Neural cell (in vitro differentiated cells): Measurements from ENCODE around the gene PHGDH. TPM values are rescaled to one million over a fixed set of nuclear protein-coding genes. Genes with fewer than 3 reads are reported as not detected.

Source experiments
- H2AFZ ChIP-seq: fragments of 200-600, 300-800 bp; sonication (generic), shearing (Covaris generic); 2 replicates; pipeline ENCODE4 v1.6.0; 2014; ENCODE audit warnings: low read depth, mild to moderate bottlenecking, antibody characterized with exemption, low read length, moderate library complexity
- H3F3A ChIP-seq: fragments of 200-600 bp; shearing (Covaris generic); 2 replicates; pipeline ENCODE4 v1.6.1; 2016; ENCODE audit warnings: mild to moderate bottlenecking, moderate library complexity, mixed read lengths, antibody characterized with exemption, low read length; ENCODE audit not compliant: insufficient read depth, poor library complexity, severe bottlenecking
- H3K27ac ChIP-seq: fragments of 200-600, 300-800 bp; sonication (generic), shearing (Covaris generic); 2 replicates; pipeline ENCODE4 v1.5.1; 2014; ENCODE audit warnings: mild to moderate bottlenecking, low read length, moderate library complexity
- H3K27me3 ChIP-seq: fragments of 300-800, 200-600 bp; sonication (generic), shearing (Covaris generic); 2 replicates; pipeline ENCODE4 v1.6.0; 2014; ENCODE audit warnings: mild to moderate bottlenecking, low read depth, low read length, moderate library complexity; ENCODE audit not compliant: insufficient read depth
- H3K36me3 ChIP-seq: fragments of 300-800, 200-600 bp; sonication (generic), shearing (Covaris generic); 2 replicates; pipeline ENCODE4 v1.5.1; 2014; ENCODE audit warnings: mild to moderate bottlenecking, antibody characterized with exemption, low read length, moderate library complexity; ENCODE audit not compliant: insufficient read depth
- H3K4me2 ChIP-seq: fragments of 300-800, 200-600 bp; sonication (generic), shearing (Covaris generic); 2 replicates; pipeline ENCODE4 v1.6.0; 2014; ENCODE audit warnings: mild to moderate bottlenecking, low read length
- H3K4me3 ChIP-seq: fragments of 300-800, 200-600 bp; sonication (generic), shearing (Covaris generic); 2 replicates; pipeline ENCODE4 v1.5.1; 2014; ENCODE audit warnings: mild to moderate bottlenecking, low read length, moderate library complexity
- H3K79me2 ChIP-seq: fragments of 200-600 bp; shearing (Covaris generic); replicated peaks from 2 replicates; pipeline ENCODE4 v1.6.0; 2014; ENCODE audit warnings: mild to moderate bottlenecking, low read length, moderate library complexity; ENCODE audit not compliant: insufficient read depth
- H3K9ac ChIP-seq: fragments of 300-800, 200-600 bp; sonication (generic), shearing (Covaris generic); 2 replicates; pipeline ENCODE4 v1.6.1; 2016; ENCODE audit warnings: mild to moderate bottlenecking, low read length, mixed read lengths
- H3K9me2 ChIP-seq: fragments of 200-600 bp; shearing (Covaris generic); 2 replicates; pipeline ENCODE4 v1.6.1; 2016; ENCODE audit warnings: mild to moderate bottlenecking, low read length, mixed read lengths; ENCODE audit not compliant: insufficient read depth
- H3K9me3 ChIP-seq: fragments of 200-600, 300-800 bp; sonication (generic), shearing (Covaris generic); 2 replicates; pipeline ENCODE4 v1.6.1; 2016; ENCODE audit warnings: mild to moderate bottlenecking, mixed run types, low read length, moderate library complexity, mixed read lengths
- H4K20me1 ChIP-seq: fragments of 200-600 bp; shearing (Covaris generic); 2 replicates; pipeline ENCODE4 v1.6.1; 2016; ENCODE audit warnings: mild to moderate bottlenecking, mixed run types; ENCODE audit not compliant: insufficient read depth
- CTCF ChIP-seq: fragments of 450-650 bp; IDR thresholded peaks from 2 replicates; pipeline ENCODE4 v1.5.1; 2014; ENCODE audit warnings: antibody characterized with exemption, mild to moderate bottlenecking, moderate library complexity; ENCODE audit not compliant: poor library complexity, severe bottlenecking
- EP300 ChIP-seq: fragments of 450-650 bp; conservative IDR thresholded peaks from 2 replicates; pipeline ENCODE4 v1.6.1; 2014; ENCODE audit warnings: antibody characterized with exemption, mild to moderate bottlenecking, moderate library complexity; ENCODE audit not compliant: poor library complexity, severe bottlenecking
- EZH2 ChIP-seq: fragments of 200-600, 300-800 bp; shearing (Covaris generic), sonication (generic); IDR thresholded peaks from 2 replicates; pipeline ENCODE4 v1.6.1; 2014; ENCODE audit warnings: antibody characterized with exemption, low read length, borderline replicate concordance, mild to moderate bottlenecking; ENCODE audit not compliant: insufficient read depth, poor library complexity, severe bottlenecking
- MXI1 ChIP-seq: fragments of 450-650 bp; conservative IDR thresholded peaks from 2 replicates; pipeline ENCODE4 v1.6.1; 2014; ENCODE audit warnings: antibody characterized with exemption, mild to moderate bottlenecking; ENCODE audit not compliant: poor library complexity, severe bottlenecking
- POLR2AphosphoS5 ChIP-seq: IDR thresholded peaks from 2 replicates; pipeline ENCODE4 v1.6.1; 2012
- REST ChIP-seq: IDR thresholded peaks from 2 replicates; pipeline ENCODE4 v1.6.1; 2012; ENCODE audit warnings: borderline replicate concordance
- SMC3 ChIP-seq: fragments of 450-650 bp; conservative IDR thresholded peaks from 2 replicates; pipeline ENCODE4 v1.6.1; 2014; ENCODE audit warnings: antibody characterized with exemption, mild to moderate bottlenecking, moderate library complexity; ENCODE audit not compliant: poor library complexity
- TAF1 ChIP-seq: IDR thresholded peaks from 2 replicates; pipeline ENCODE4 v1.6.1; 2012; ENCODE audit warnings: low read depth
- polyA plus RNA-seq: library from polyadenylated mRNA; depleted of rRNA; stranded (reverse); fragments of >200 nt; gene quantifications from 2 replicates; pipeline ENCODE4 v1.2.3, GENCODE V29; 2014

Gene PHGDH
- polyA plus RNA-seq, 1 donor from 2014 or later = 11.8 TPM

- H3K27ac ChIP-seq = no peak overlapping the region
- peaks cover 28% of the 10 kb centered on the region for H3K79me2 ChIP-seq
- H3K36me3 ChIP-seq = no peaks in the 10 kb centered on the region
- peak overlapping the region; percentile 87 for H3K4me3 ChIP-seq
- TF ChIP-seq POLR2AphosphoS5 = peak; percentile 15
- TF ChIP-seq MXI1 = peak; percentile 75
- no peak for TF ChIP-seq TAF1
- H3K9ac ChIP-seq = peak overlapping the region; percentile 51
- no peaks in the 10 kb centered on the region for H3F3A ChIP-seq
- no peaks in the 10 kb centered on the region for H3K9me3 ChIP-seq
- H3K4me2 ChIP-seq = peak overlapping the region; percentile 40
- H3K27me3 ChIP-seq = no peaks in the 10 kb centered on the region
- no peaks in the 10 kb centered on the region for H3K9me2 ChIP-seq
- no peaks in the 10 kb centered on the region for H4K20me1 ChIP-seq
- peak overlapping the region; percentile 43 for H2AFZ ChIP-seq
These were observed 756 bp downstream of the PHGDH start for GRCh38 chr1:119712342-119713038.

- peak; percentile 25 for TF ChIP-seq MXI1
- TF ChIP-seq SMC3 = no peak
- no peak for TF ChIP-seq POLR2AphosphoS5
- peak overlapping the region; percentile 51 for H3K9ac ChIP-seq
- H3K27ac ChIP-seq = no peak overlapping the region
- H2AFZ ChIP-seq = no peak overlapping the region
- H4K20me1 ChIP-seq = no peaks in the 10 kb centered on the region
- H3K27me3 ChIP-seq = no peaks in the 10 kb centered on the region
- peak overlapping the region; percentile 87 for H3K4me3 ChIP-seq
- H3K79me2 ChIP-seq = peaks cover 35% of the 10 kb centered on the region
- H3K9me3 ChIP-seq = no peaks in the 10 kb centered on the region
- peak overlapping the region; percentile 13 for H3K4me2 ChIP-seq
- no peaks in the 10 kb centered on the region for H3K36me3 ChIP-seq
- H3K9me2 ChIP-seq = no peaks in the 10 kb centered on the region
- no peaks in the 10 kb centered on the region for H3F3A ChIP-seq
These were observed 1.5 kb downstream of the PHGDH start for GRCh38 chr1:119713039-119713748.

- Histone ChIP-seq H3K79me2 (peaks cover 42% of the 10 kb centered on the region), H3K27me3 (no peaks in the 10 kb centered on the region), H2AFZ (no peak overlapping the region), H3K9me2 (no peaks in the 10 kb centered on the region), H4K20me1 (no peaks in the 10 kb centered on the region), H3K36me3 (no peaks in the 10 kb centered on the region), H3K4me3 (peak overlapping the region; percentile 87), H3K4me2 (no peak overlapping the region), H3F3A (no peaks in the 10 kb centered on the region), H3K27ac (no peak overlapping the region), H3K9me3 (no peaks in the 10 kb centered on the region), H3K9ac (no peak overlapping the region)
- TF ChIP-seq MXI1 = no peak
- no peak for TF ChIP-seq SMC3
- TF ChIP-seq CTCF = no peak
- no peak for TF ChIP-seq EP300
- TF ChIP-seq REST = no peak
- TF ChIP-seq TAF1 = no peak
- TF ChIP-seq EZH2 = no peak
- TF ChIP-seq POLR2AphosphoS5 = no peak
These were observed 2.2 kb downstream of the PHGDH start for GRCh38 chr1:119713749-119714456.
